Keratinocyte (primary cell): ENCODE results near the gene OR2A7. TPM values are rescaled to one million over a fixed set of nuclear protein-coding genes. Genes with fewer than 3 reads are reported as not detected.
"Not testable (repeated sequence)": the region's sequence is repeated elsewhere in the genome, so short reads cannot be mapped to it uniquely, and the experiment has no call there.

Experiments
- DNase-seq: peaks from one replicate; pipeline ENCODE4 v3.0.0-alpha.2; 2011; ENCODE audit warnings: low read depth, missing footprints, low spot score
- FAIRE-seq: peaks from 2 replicates; lab custom pipeline; 2011; peaks lifted over from hg19 to GRCh38; lab: Jason Lieb, UNC
- H2AFZ ChIP-seq: 2 replicates; pipeline ENCODE4 v1.6.0; 2012; ENCODE audit warnings: low read length, control low read depth, inconsistent platforms; ENCODE audit not compliant: control insufficient read depth
- H3K27ac ChIP-seq: 2 replicates; pipeline ENCODE4 v1.5.1; 2011; ENCODE audit warnings: low read length; ENCODE audit not compliant: control insufficient read depth, insufficient read depth
- H3K27me3 ChIP-seq: 3 replicates; pipeline ENCODE4 v1.6.0; 2011; ENCODE audit warnings: low read length; ENCODE audit not compliant: control insufficient read depth, insufficient read depth; ENCODE audit errors: extremely low read depth
- H3K36me3 ChIP-seq, 2 experiments: 2 replicates in 1 of 2; 3 replicates in 1 of 2; pipeline ENCODE4 v1.5.1; 2011; ENCODE audit warnings: low read length in 2 of 2, mild to moderate bottlenecking in 1 of 2; ENCODE audit not compliant: control insufficient read depth in 2 of 2, insufficient read depth in 2 of 2; ENCODE audit errors: extremely low read depth in 1 of 2
- H3K4me1 ChIP-seq: 3 replicates; pipeline ENCODE4 v1.5.1; 2011; ENCODE audit warnings: low read length; ENCODE audit not compliant: control insufficient read depth, insufficient read depth; ENCODE audit errors: extremely low read depth
- H3K4me2 ChIP-seq: 3 replicates; pipeline ENCODE4 v1.6.0; 2011; ENCODE audit warnings: low read depth, low read length; ENCODE audit not compliant: control insufficient read depth, insufficient read depth; ENCODE audit errors: extremely low read depth
- H3K4me3 ChIP-seq, 3 experiments: fragments of 200-600 bp in 1 of 3; sonication (generic) in 1 of 3; 2 replicates in 2 of 3; 3 replicates in 1 of 3; pipeline ENCODE4 v1.5.1; 2011 to 2016; ENCODE audit warnings: low read length in 3 of 3, mild to moderate bottlenecking in 3 of 3, control low read depth in 2 of 3, inconsistent platforms in 1 of 3, low read depth in 1 of 3, mixed read lengths in 1 of 3, mixed run types in 1 of 3, moderate library complexity in 1 of 3; ENCODE audit not compliant: control insufficient read depth in 2 of 3, insufficient read depth in 2 of 3; ENCODE audit errors: extremely low read depth in 1 of 3
- H3K79me2 ChIP-seq: 2 replicates; pipeline ENCODE4 v1.6.0; 2012; ENCODE audit warnings: low read length; ENCODE audit not compliant: control insufficient read depth, insufficient read depth
- H3K9ac ChIP-seq: 3 replicates; pipeline ENCODE4 v1.6.0; 2011; ENCODE audit warnings: low read length; ENCODE audit not compliant: control insufficient read depth, insufficient read depth; ENCODE audit errors: extremely low read depth
- H3K9me1 ChIP-seq: 3 replicates; pipeline ENCODE4 v1.6.0; 2011; ENCODE audit warnings: low read length; ENCODE audit not compliant: control insufficient read depth, insufficient read depth; ENCODE audit errors: extremely low read depth
- H3K9me3 ChIP-seq: 2 replicates; pipeline ENCODE4 v1.5.1; 2012; ENCODE audit warnings: low read depth, low read length; ENCODE audit not compliant: control insufficient read depth
- H4K20me1 ChIP-seq: 3 replicates; pipeline ENCODE4 v1.6.0; 2011; ENCODE audit warnings: low read length; ENCODE audit not compliant: control insufficient read depth, insufficient read depth; ENCODE audit errors: extremely low read depth
- dilution Hi-C: fragments of 300-500 bp; cut with MboI; formaldehyde crosslinking; loops from one replicate; pipeline ENCODE4 v1.7.0; 2020; ENCODE audit warnings: low sequenced_read_pairs; ENCODE audit not compliant: extremely low pct_ligation_motif_present
- polyA plus RNA-seq, 5 experiments: library from polyadenylated mRNA; depleted of rRNA in 3 of 5; stranded (reverse) in 3 of 5; stranded (forward) in 1 of 5; unstranded in 1 of 5; fragments of >200 nt; gene quantifications; 1 replicate in 1 of 5; 2 replicates in 3 of 5; 3 replicates in 1 of 5; pipeline versions ENCODE4 v1.2.1 to v1.2.3, GENCODE V29; 2011 to 2012; ENCODE audit warnings: missing spikeins in 2 of 5, low read depth in 1 of 5, low replicate concordance in 1 of 5

OR2A7 gene
- polyA plus RNA-seq, 1 donor (not counting 4 experiments of a cell fraction or from before 2014, with no cell fraction given) = 5.5 TPM

- H3K9me1 ChIP-seq, H3K27me3 ChIP-seq, H2AFZ ChIP-seq, H3K9ac ChIP-seq, H3K4me2 ChIP-seq, DNase-seq, FAIRE-seq, H3K79me2 ChIP-seq, H3K36me3 ChIP-seq, H3K27ac ChIP-seq, H3K9me3 ChIP-seq, H4K20me1 ChIP-seq, dilution Hi-C loops, H3K4me1 ChIP-seq, H3K4me3 ChIP-seq: not testable (repeated sequence)
Observed at GRCh38 chr7:144231027-144231426, 33.6 kb downstream of the OR2A7 start.

GRCh38 chr7:144228810-144229209, 35.8 kb downstream of the OR2A7 start:
- H3K36me3 ChIP-seq, H2AFZ ChIP-seq, H4K20me1 ChIP-seq, H3K4me1 ChIP-seq, H3K9me3 ChIP-seq, FAIRE-seq, H3K4me3 ChIP-seq, H3K4me2 ChIP-seq, H3K9ac ChIP-seq, H3K79me2 ChIP-seq, H3K27ac ChIP-seq, H3K9me1 ChIP-seq, dilution Hi-C loops, H3K27me3 ChIP-seq, DNase-seq: not testable (repeated sequence)

GRCh38 chr7:144226866-144227265, 37.7 kb downstream of the OR2A7 start:
- H3K9me3 ChIP-seq, H4K20me1 ChIP-seq, H3K36me3 ChIP-seq, H3K27ac ChIP-seq, H3K4me1 ChIP-seq, H3K79me2 ChIP-seq, H3K27me3 ChIP-seq, H3K4me2 ChIP-seq, H3K9ac ChIP-seq, dilution Hi-C loops, DNase-seq, H2AFZ ChIP-seq, H3K9me1 ChIP-seq, FAIRE-seq, H3K4me3 ChIP-seq: not testable (repeated sequence)

GRCh38 chr7:144223675-144224074, 40.9 kb downstream of the OR2A7 start:
- H3K9ac ChIP-seq, H2AFZ ChIP-seq, H3K4me3 ChIP-seq, H3K79me2 ChIP-seq, H3K9me1 ChIP-seq, H3K9me3 ChIP-seq, FAIRE-seq, H4K20me1 ChIP-seq, H3K4me2 ChIP-seq, DNase-seq, H3K4me1 ChIP-seq, dilution Hi-C loops, H3K27ac ChIP-seq, H3K27me3 ChIP-seq, H3K36me3 ChIP-seq: not testable (repeated sequence)

- H3K4me1 ChIP-seq, H2AFZ ChIP-seq, H3K9me1 ChIP-seq, DNase-seq, H3K79me2 ChIP-seq, H3K4me3 ChIP-seq, FAIRE-seq, H3K36me3 ChIP-seq, H3K27ac ChIP-seq, dilution Hi-C loops, H3K9me3 ChIP-seq, H4K20me1 ChIP-seq, H3K4me2 ChIP-seq, H3K27me3 ChIP-seq, H3K9ac ChIP-seq: not testable (repeated sequence)
Observed at GRCh38 chr7:144220531-144220930, 44.1 kb downstream of the OR2A7 start.
